Amniotic epithelial cell (primary cell): ENCODE measurements around the gene CRYBG1.
A peak's percentile ranks its signal among the peaks of the same experiment; 100 is the strongest.

Source experiments
- DNase-seq: peaks from one replicate; pipeline ENCODE4 v3.0.0-alpha.2; 2010; ENCODE audit warnings: low read depth

The CRYBG1 gene

GRCh38 chr6:106419900-106420613 lies 59.5 kb downstream of the CRYBG1 start:
- no peak for DNase-seq

GRCh38 chr6:106421496-106421895 lies 61.0 kb downstream of the CRYBG1 start:
- DNase-seq, result peak; percentile 12

GRCh38 chr6:106422534-106422933 lies 62.0 kb downstream of the CRYBG1 start:
- DNase-seq, result no peak

DNA sequence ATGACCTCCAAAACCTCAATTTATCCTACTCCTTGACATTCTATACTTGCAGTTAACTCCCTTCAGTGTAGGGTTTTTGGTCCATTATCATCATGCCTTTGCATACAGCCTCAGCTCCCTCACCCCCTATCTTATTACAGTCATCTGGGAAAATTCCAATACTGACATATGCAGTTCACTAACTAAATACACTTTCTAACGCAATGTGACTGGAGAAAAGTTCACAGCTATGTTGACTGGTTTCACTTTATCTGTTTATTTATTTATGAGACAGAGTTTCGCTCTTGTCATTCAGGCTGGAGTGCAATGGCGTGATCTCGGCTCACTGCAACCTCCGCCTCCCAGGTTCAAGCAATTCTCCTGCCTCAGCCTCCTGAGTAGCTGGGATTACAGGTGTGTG lies 64.9 kb downstream of the CRYBG1 start:
- DNase-seq, result no peak

GRCh38 chr6:106426250-106426970 lies 65.9 kb downstream of the CRYBG1 start:
- no peak for DNase-seq

DNA sequence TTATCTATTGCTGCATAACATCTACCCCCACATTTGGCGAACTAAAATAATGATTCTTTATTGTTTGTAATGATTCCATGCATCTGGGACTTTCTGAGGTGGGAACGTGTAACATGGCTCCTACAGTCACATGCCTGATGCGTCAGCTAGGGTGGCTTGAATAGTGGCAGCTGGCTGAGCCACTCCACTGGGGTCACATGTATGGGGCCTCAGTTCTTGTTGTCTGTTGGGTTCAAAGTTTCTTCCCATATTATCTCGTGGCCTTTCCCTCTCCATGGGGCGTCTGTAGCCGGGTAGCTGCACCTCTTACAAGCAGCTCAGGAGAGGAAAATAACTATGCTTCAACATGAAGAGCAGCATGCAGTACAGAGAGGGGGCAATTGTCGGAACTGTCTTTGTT lies 69.9 kb downstream of the CRYBG1 start:
- no peak for DNase-seq

DNA sequence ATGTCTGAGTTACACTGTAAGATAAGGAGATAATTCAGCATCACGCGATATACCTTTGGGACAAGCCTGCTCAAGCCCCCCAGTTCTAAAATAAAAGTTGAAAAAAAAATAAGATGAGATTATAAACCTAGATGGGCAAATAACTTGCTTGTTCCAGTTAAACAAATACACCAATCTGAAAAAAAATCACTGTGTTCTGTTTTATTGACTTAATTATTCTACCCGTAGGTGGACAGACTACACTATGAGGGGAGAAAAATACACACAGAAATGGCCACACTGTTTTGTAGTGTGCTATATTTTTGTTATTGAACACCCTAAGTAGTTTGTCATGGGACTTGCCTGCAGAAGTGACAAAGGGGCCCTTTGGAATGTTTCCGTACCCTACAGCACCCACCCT lies 70.9 kb downstream of the CRYBG1 start:
- DNase-seq, result no peak

DNA sequence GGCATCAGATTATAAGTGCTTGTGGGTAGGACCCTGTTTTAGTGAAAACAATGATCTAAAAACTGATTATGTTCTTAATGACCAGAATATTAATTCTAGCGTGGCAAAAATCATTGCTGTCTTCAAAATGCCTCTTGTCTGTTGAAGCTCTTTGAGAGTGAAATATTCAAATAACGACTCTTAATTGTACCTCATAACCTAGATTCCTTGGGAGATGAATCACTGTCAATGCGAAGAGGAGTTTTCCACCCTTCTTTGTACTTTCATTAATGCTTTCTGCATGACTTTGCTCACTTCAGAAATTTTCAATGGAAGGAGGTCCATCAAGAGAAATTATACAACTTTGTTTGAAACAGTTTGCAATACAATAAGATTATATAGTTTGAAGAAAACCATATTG lies 71.5 kb downstream of the CRYBG1 start:
- DNase-seq, result no peak

DNA sequence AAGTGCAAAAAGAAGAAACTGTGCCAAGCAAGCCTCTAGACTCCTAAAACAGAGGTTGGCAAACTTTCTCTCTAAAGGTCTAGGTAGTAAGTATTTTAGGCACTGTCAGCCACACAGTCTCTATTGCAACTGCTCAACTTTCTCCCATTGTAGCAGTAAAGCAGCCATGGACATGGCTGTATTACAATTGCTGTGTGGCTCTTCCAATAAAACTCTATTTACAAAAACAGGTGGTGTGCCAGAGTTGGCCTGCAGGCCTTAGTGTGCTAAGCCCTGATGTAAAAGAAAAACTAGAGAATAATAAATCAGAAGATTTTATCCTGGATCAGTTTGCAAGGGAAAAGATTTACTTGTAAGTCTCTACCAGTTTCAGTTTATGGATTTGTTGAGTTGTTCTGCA lies 74.0 kb downstream of the CRYBG1 start:
- no peak for DNase-seq

DNA sequence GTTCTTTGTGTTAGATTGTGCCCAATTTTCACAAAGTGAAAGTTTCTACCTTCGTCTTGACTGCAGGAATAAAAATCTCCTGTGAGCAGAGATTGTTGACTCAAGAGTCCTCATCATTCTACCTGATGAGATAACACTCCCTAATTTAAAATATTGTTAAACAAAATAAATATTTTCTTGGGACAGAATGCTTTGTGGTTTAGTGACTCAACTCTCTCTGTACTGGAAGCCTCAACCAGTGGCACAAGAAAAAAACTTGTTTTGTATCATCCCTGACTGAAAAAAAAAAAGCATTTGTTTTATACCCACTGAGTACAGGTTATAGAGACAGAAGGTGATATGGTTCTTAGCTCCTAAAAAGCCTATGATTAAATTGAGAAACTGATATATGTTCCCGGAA lies 78.9 kb downstream of the CRYBG1 start:
- peak; percentile 34 for DNase-seq

GRCh38 chr6:106440546-106440945 lies 80.0 kb downstream of the CRYBG1 start:
- DNase-seq, result no peak

GRCh38 chr6:106442395-106442794 lies 81.9 kb downstream of the CRYBG1 start:
- DNase-seq, result no peak

DNA sequence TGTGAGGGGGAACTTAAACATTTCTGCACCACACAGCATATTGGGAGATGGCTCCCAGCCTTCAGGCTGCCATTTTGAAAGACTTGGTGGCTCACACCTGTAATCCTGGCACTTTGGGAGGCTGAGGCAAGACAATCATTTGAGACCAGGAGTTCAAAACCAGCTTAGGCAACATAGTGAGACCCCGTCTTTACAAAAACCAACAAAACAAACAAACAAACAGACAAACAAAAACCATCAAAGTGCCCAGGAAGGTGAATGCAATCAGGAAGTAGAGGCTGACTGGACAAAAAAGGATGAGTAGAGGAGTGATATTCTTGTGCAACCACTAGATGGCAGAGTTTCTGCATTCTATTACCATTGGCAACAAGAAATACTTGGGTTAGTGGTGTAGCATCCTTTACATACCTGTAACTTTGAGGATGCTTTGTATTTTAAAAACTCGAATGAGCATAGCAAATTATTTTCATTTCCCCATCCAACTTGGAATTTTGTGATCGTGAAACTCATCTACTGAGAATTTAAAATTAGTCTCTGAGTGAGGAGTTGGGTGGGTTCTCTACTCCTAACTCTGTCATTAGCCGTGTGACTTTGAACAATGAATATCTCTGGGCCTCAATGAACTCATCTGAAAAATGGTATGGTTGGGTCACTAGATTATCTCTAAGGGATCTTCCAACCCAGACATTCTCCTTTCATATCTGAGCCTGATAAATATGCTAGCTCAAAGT lies 84.4 kb downstream of the CRYBG1 start:
- DNase-seq, result peak; percentile 69

- no peak for DNase-seq
These were observed 85.0 kb downstream of the CRYBG1 start for GRCh38 chr6:106445508-106445878.

- peak; percentile 5 for DNase-seq
These were observed 85.9 kb downstream of the CRYBG1 start for GRCh38 chr6:106446287-106446885.

DNA sequence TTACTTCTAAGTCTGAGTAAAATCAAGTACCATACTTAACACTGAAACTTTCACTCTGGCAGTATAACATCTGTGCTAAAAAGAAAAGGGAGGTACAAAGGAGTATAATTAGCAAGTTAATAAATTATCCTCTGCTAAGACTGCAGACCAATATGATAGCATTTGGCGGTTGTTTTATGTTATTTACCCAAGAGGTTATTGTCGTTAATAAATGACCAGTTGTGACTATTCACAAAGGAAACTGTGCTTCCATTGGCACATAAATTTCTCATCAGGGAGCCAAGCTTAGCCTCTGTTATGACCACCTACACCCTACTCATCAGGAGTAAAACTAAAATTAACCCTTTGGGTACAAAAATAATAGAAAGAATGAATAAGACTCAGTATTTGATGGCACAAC lies 86.5 kb downstream of the CRYBG1 start:
- no peak for DNase-seq

GRCh38 chr6:106448000-106448426 lies 87.5 kb downstream of the CRYBG1 start:
- DNase-seq, result no peak

GRCh38 chr6:106450653-106451052 lies 90.1 kb downstream of the CRYBG1 start:
- DNase-seq, result no peak

GRCh38 chr6:106451439-106451838 lies 90.9 kb downstream of the CRYBG1 start:
- peak; percentile 20 for DNase-seq

GRCh38 chr6:106452628-106453027 lies 92.1 kb downstream of the CRYBG1 start:
- no peak for DNase-seq

DNA sequence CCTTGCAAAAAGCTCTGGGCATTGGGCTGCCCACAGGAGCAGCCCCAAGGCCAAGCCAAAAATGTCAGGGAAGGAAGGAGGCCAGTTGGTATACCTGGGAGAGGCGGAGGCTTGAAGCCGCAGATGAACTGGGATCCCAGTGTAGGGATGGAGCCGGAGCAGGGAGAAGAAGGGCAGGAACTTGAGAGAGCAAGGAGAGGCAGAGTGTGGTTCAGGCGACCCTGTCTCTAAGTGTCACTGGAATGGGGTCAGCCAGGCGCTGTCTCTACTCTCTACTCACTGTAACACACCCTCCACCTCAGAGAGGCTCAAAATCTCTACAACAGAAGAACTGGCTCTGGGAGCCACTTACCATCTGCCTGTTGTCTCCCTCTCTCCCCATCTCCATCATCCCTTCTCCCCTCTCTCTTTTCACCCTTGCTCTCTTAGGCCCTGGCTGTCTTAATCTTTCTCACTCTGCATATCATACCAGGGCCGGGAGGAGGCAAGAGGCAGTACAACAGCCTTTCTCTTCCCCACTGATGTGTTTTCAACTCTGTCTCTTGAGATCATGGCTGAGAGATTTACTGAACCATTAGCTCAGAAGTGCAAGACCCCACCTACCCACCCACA lies 93.3 kb downstream of the CRYBG1 start:
- DNase-seq, result no peak

- DNase-seq, result no peak
These were observed 96.2 kb downstream of the CRYBG1 start for GRCh38 chr6:106456756-106457155.
